ENCODE results near the gene SETBP1. TPM values are rescaled to one million over a fixed set of nuclear protein-coding genes. Genes with fewer than 3 reads are reported as not detected.

SETBP1 gene
- total RNA-seq, 1 experiment from 2014 or later, result 0.23 TPM

DNA sequence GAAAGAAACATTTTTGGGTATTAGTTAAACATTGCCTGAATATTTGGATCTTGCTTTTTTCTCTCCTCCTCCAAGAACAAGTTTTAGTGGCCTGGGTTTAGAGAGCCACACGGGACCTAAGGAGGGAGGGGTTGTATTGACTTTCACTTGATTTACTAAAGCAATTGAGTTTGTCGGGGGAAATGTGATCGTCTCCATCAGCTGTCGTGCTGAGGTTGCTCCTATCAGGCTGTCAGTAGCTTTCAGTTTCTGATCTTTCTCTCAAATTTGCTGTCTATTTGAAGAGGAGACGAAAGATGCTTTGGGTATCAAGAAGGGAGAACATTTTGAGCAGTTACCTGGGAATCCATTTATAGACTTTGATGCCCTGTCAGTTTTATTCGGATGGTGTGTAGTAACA is 106.0 kb downstream of the SETBP1 start:
- DNase-seq (ENCODE audit: low read depth, low spot score) (no peak), ATAC-seq (no peak)
- Histone ChIP-seq H3K36me3 (ENCODE audit: control insufficient read depth, insufficient read depth, low read length) (no peaks in the 10 kb centered on the region), H3K27ac (ENCODE audit: low read length) (no peak overlapping the region), H3K27me3 (ENCODE audit: control insufficient read depth, insufficient read depth, low read length) (no peaks in the 10 kb centered on the region), H3K4me3 (ENCODE audit: low read depth in 2 of 2, low read length in 2 of 2) (no peak overlapping the region), H3K4me1 (ENCODE audit: control insufficient read depth, insufficient read depth, low read length) (no peaks in the 10 kb centered on the region), H3K9me3 (ENCODE audit: control insufficient read depth, insufficient read depth, low read depth, low read length) (no peaks in the 10 kb centered on the region)
- TF ChIP-seq POLR2AphosphoS5 (IDR thresholded peaks at IDR 0.05; ENCODE audit: low read depth, low read length), result no peak
- TF ChIP-seq, protein P1, sequence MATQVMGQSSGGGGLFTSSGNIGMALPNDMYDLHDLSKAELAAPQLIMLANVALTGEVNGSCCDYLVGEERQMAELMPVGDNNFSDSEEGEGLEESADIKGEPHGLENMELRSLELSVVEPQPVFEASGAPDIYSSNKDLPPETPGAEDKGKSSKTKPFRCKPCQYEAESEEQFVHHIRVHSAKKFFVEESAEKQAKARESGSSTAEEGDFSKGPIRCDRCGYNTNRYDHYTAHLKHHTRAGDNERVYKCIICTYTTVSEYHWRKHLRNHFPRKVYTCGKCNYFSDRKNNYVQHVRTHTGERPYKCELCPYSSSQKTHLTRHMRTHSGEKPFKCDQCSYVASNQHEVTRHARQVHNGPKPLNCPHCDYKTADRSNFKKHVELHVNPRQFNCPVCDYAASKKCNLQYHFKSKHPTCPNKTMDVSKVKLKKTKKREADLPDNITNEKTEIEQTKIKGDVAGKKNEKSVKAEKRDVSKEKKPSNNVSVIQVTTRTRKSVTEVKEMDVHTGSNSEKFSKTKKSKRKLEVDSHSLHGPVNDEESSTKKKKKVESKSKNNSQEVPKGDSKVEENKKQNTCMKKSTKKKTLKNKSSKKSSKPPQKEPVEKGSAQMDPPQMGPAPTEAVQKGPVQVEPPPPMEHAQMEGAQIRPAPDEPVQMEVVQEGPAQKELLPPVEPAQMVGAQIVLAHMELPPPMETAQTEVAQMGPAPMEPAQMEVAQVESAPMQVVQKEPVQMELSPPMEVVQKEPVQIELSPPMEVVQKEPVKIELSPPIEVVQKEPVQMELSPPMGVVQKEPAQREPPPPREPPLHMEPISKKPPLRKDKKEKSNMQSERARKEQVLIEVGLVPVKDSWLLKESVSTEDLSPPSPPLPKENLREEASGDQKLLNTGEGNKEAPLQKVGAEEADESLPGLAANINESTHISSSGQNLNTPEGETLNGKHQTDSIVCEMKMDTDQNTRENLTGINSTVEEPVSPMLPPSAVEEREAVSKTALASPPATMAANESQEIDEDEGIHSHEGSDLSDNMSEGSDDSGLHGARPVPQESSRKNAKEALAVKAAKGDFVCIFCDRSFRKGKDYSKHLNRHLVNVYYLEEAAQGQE (IDR thresholded peaks at IDR 0.05; ENCODE audit: insufficient read depth in 1 of 2, low read depth in 2 of 2, low read length in 1 of 2), result no peak
- TF ChIP-seq, protein P2, sequence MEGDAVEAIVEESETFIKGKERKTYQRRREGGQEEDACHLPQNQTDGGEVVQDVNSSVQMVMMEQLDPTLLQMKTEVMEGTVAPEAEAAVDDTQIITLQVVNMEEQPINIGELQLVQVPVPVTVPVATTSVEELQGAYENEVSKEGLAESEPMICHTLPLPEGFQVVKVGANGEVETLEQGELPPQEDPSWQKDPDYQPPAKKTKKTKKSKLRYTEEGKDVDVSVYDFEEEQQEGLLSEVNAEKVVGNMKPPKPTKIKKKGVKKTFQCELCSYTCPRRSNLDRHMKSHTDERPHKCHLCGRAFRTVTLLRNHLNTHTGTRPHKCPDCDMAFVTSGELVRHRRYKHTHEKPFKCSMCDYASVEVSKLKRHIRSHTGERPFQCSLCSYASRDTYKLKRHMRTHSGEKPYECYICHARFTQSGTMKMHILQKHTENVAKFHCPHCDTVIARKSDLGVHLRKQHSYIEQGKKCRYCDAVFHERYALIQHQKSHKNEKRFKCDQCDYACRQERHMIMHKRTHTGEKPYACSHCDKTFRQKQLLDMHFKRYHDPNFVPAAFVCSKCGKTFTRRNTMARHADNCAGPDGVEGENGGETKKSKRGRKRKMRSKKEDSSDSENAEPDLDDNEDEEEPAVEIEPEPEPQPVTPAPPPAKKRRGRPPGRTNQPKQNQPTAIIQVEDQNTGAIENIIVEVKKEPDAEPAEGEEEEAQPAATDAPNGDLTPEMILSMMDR (IDR thresholded peaks at IDR 0.05), result no peak
- TF ChIP-seq TCF7L2 (IDR thresholded peaks at IDR 0.05; ENCODE audit: low read depth, low read length), result no peak
- TF ChIP-seq SIN3A (IDR thresholded peaks at IDR 0.05; ENCODE audit: borderline replicate concordance, insufficient read depth, low read depth, low read length), result no peak
- BruUV-seq (replicated peaks), result no TSS peak
- in situ Hi-C loops (cut with HindIII; ENCODE audit: low pct_unique_long_range_greater_than_20kb, low sequenced_read_pairs) (no loop called here), intact Hi-C loops (cut with micrococcal nuclease; ENCODE audit: unreplicated experiment) (no loop called here)
- CTCF ChIA-PET, result no interaction called here
- POLR2A ChIA-PET, result no interaction called here

DNA sequence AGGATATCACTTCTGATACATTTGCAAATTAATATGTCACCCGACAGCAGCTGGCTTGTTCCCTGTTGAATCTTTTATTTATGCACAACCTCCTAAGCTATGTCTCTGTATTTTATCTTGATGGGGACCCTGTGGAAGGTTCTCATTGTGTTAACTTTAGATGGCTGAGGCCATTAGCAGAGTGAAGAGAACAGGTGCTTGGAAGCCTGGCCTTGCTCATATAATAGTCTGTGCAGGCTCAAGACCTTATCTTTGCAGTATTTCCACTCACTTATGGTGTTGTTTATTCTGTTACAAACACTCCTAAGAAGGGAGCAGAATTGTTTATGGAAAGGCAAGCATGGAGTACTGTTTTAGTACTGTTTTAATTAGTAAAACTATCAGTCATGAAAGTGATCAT is 107.6 kb downstream of the SETBP1 start:
- intact Hi-C loops (cut with micrococcal nuclease; ENCODE audit: unreplicated experiment), result no loop called here
- no peak overlapping the region for H3K27ac ChIP-seq (ENCODE audit: low read length)
- no peaks in the 10 kb centered on the region for H3K4me1 ChIP-seq (ENCODE audit: control insufficient read depth, insufficient read depth, low read length)
- TF ChIP-seq TCF7L2 (IDR thresholded peaks at IDR 0.05; ENCODE audit: low read depth, low read length) (no peak), POLR2AphosphoS5 (IDR thresholded peaks at IDR 0.05; ENCODE audit: low read depth, low read length) (no peak), SIN3A (IDR thresholded peaks at IDR 0.05; ENCODE audit: borderline replicate concordance, insufficient read depth, low read depth, low read length) (no peak)
- TF ChIP-seq, protein P2 (IDR thresholded peaks at IDR 0.05), result no peak
- TF ChIP-seq, protein P1 (IDR thresholded peaks at IDR 0.05; ENCODE audit: insufficient read depth in 1 of 2, low read depth in 2 of 2, low read length in 1 of 2), result no peak
- POLR2A ChIA-PET, result interaction anchor here (0.6 kb wide), 1 partner anchor 979 kb away, joined by 4 read pairs; no protein-coding TSS in a partner anchor
- in situ Hi-C loops (cut with HindIII; ENCODE audit: low pct_unique_long_range_greater_than_20kb, low sequenced_read_pairs), result no loop called here
- no peak for ATAC-seq
- CTCF ChIA-PET, result no interaction called here
- no TSS peak for BruUV-seq (replicated peaks)
- DNase-seq (ENCODE audit: low read depth, low spot score), result no peak
- no peaks in the 10 kb centered on the region for H3K9me3 ChIP-seq (ENCODE audit: control insufficient read depth, insufficient read depth, low read depth, low read length)
- H3K36me3 ChIP-seq (ENCODE audit: control insufficient read depth, insufficient read depth, low read length), result no peaks in the 10 kb centered on the region
- H3K4me3 ChIP-seq (ENCODE audit: low read depth in 2 of 2, low read length in 2 of 2), result no peak overlapping the region
- H3K27me3 ChIP-seq (ENCODE audit: control insufficient read depth, insufficient read depth, low read length), result no peaks in the 10 kb centered on the region
